ENCODE data around the gene CBFA2T3. TPM values are rescaled to one million over a fixed set of nuclear protein-coding genes. Genes with fewer than 3 reads are reported as not detected.

CBFA2T3 gene
- total and polyA plus RNA-seq, 2 of the 8 experiments (the other 6 are each of a cell fraction or from before 2014, with no cell fraction given): 0.51 to 1.3 TPM

DNA sequence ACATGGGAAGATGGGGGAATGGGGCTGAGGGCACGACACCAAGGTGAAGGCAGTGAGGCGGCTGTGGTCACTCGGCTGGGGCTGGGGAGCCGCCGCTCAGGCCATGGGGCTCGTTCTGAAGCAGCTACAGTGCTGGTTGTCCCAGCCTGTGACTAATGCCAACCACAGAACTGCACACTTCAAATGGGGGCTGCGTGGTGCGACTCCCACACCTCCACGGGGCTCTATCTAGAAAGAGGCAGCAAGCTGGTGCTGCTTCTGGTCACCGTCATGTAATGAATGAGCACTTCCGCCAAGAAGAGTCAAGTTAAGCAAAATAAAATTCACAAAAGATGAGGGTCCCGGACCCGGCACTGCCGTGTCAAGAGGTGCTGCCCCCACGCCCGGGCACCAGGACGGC is 140.2 kb downstream of the CBFA2T3 start:
- Histone ChIP-seq H3K9ac (replicated peaks in 1 of 4; ENCODE audit: extremely low read depth in 1 of 4, low read depth in 3 of 4, low read length in 3 of 4) (no peak overlapping the region), H3K23ac (ENCODE audit: insufficient read length) (no peak overlapping the region), H2BK12ac (ENCODE audit: low read depth, low read length) (no peak overlapping the region), H3K27ac (ENCODE audit: low read depth, low read length) (no peak overlapping the region), H2BK20ac (ENCODE audit: low read length) (no peak overlapping the region), H3K4me3 (ENCODE audit: extremely low read depth in 1 of 4, insufficient read depth in 2 of 4, low read depth in 3 of 4, low read length in 4 of 4) (no peak overlapping the region), H3K18ac (ENCODE audit: extremely low read depth, low read length) (no peak overlapping the region), H2BK5ac (ENCODE audit: low read depth, low read length) (no peak overlapping the region), H4K8ac (ENCODE audit: extremely low read depth, insufficient read depth, low read length) (peak overlapping the region; percentile 25; the same call in 1 of the 2 replicates), H3K36me3 (ENCODE audit: control insufficient read depth in 2 of 4, insufficient read depth in 4 of 4, low read length in 3 of 4) (peaks cover 0 to 7% (median under 1%) of the 10 kb centered on the region in 4 experiments; a peak in 2 of 8 replicates), H4K5ac (ENCODE audit: insufficient read length, low read depth, low read length) (no peak overlapping the region), H3K4me1 (replicated peaks in 1 of 4; ENCODE audit: control insufficient read depth in 3 of 4, insufficient read depth in 4 of 4, low read length in 3 of 4) (0 out of 7 replicates have a peak, but pooled peaks cover 0 to 2% (median 0%) of the 10 kb centered on the region in 4 experiments), H2AFZ (ENCODE audit: low read length) (no peak overlapping the region), H3K56ac (replicated peaks; ENCODE audit: insufficient read length, low read depth, low read length) (no peak overlapping the region), H2BK120ac (replicated peaks; ENCODE audit: low read depth, low read length) (no peak overlapping the region), H3K4ac (replicated peaks; ENCODE audit: insufficient read length, low read depth, low read length) (no peak overlapping the region), H3K79me2 (ENCODE audit: control insufficient read depth in 1 of 2, insufficient read depth in 2 of 2, low read length in 2 of 2) (no peaks in the 10 kb centered on the region), H3K9me3 (ENCODE audit: insufficient read depth in 2 of 2, low read depth in 1 of 2, low read length in 1 of 2) (no peaks in the 10 kb centered on the region), H4K20me1 (replicated peaks in 1 of 2; ENCODE audit: control insufficient read depth in 1 of 2, insufficient read depth in 2 of 2, low read length in 2 of 2) (no peaks in the 10 kb centered on the region), H3K27me3 (replicated peaks in 1 of 4; ENCODE audit: control insufficient read depth in 3 of 4, extremely low read depth in 1 of 4, insufficient read depth in 3 of 4, low read length in 3 of 4) (no peaks in the 10 kb centered on the region), H2AK5ac (ENCODE audit: low read depth, low read length) (no peak overlapping the region), H4K91ac (replicated peaks; ENCODE audit: insufficient read length, low read length) (no peak overlapping the region), H3K79me1 (ENCODE audit: low read depth, low read length) (no peaks in the 10 kb centered on the region), H2BK15ac (ENCODE audit: low read length) (no peak overlapping the region), H3K23me2 (ENCODE audit: low read depth, low read length) (no peaks in the 10 kb centered on the region), H3K14ac (ENCODE audit: insufficient read length) (no peak overlapping the region), H3K4me2 (ENCODE audit: insufficient read depth in 1 of 2, low read depth in 2 of 2, low read length in 2 of 2) (no peak overlapping the region)
- 92% methylated on average over 17 of the region's 17 CpGs; no CpG with 5 or more reads in 1 of the 2 experiments for WGBS, 2 experiments (ENCODE audit: extremely low coverage in 1 of 2, insufficient coverage in 1 of 2, insufficient read length in 1 of 2, insufficient replicate concordance in 2 of 2, low coverage in 1 of 2, low lambda C conversion rate in 2 of 2, missing lambda C conversion rate in 1 of 2)
- ChIA-PET POLR2A (ENCODE audit: partially characterized antibody) (no interaction called here), CTCF (ENCODE audit: partially characterized antibody) (no interaction called here)
- FAIRE-seq: no peak
- DNase-seq (ENCODE audit: low read depth in 1 of 2, low spot score in 2 of 2): no peak
- TF ChIP-seq, protein P1, sequence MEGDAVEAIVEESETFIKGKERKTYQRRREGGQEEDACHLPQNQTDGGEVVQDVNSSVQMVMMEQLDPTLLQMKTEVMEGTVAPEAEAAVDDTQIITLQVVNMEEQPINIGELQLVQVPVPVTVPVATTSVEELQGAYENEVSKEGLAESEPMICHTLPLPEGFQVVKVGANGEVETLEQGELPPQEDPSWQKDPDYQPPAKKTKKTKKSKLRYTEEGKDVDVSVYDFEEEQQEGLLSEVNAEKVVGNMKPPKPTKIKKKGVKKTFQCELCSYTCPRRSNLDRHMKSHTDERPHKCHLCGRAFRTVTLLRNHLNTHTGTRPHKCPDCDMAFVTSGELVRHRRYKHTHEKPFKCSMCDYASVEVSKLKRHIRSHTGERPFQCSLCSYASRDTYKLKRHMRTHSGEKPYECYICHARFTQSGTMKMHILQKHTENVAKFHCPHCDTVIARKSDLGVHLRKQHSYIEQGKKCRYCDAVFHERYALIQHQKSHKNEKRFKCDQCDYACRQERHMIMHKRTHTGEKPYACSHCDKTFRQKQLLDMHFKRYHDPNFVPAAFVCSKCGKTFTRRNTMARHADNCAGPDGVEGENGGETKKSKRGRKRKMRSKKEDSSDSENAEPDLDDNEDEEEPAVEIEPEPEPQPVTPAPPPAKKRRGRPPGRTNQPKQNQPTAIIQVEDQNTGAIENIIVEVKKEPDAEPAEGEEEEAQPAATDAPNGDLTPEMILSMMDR (IDR thresholded peaks at IDR 0.05; ENCODE audit: control extremely low read depth in 1 of 3, insufficient read depth in 1 of 3, low read depth in 1 of 3, low read length in 3 of 3): no peak
- TF ChIP-seq, protein P2, sequence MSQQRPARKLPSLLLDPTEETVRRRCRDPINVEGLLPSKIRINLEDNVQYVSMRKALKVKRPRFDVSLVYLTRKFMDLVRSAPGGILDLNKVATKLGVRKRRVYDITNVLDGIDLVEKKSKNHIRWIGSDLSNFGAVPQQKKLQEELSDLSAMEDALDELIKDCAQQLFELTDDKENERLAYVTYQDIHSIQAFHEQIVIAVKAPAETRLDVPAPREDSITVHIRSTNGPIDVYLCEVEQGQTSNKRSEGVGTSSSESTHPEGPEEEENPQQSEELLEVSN (IDR thresholded peaks at IDR 0.05): no peak
- TF ChIP-seq SUZ12 (IDR thresholded peaks at IDR 0.05; ENCODE audit: low read length) (no peak), ZNF274 (IDR thresholded peaks at IDR 0.05; ENCODE audit: borderline replicate concordance, extremely low read depth, low read length) (no peak), FOSL1 (IDR thresholded peaks at IDR 0.05; ENCODE audit: insufficient read depth, low read depth, low read length) (no peak), TCF12 (IDR thresholded peaks at IDR 0.05; ENCODE audit: low read depth, low read length) (no peak), RXRA (IDR thresholded peaks at IDR 0.05; ENCODE audit: insufficient read depth, low read depth, low read length) (no peak), NRF1 (IDR thresholded peaks at IDR 0.05; ENCODE audit: low read depth, low read length) (no peak), CHD1 (IDR thresholded peaks at IDR 0.05; ENCODE audit: low read depth, low read length) (no peak), KDM5A (IDR thresholded peaks at IDR 0.05; ENCODE audit: low read length) (no peak), GABPA (IDR thresholded peaks at IDR 0.05; ENCODE audit: borderline replicate concordance, insufficient read depth, low read length) (no peak)
